ENCODE measurements around the gene ARID1A.
"Not testable (repeated sequence)": the region's sequence is repeated elsewhere in the genome, so short reads cannot be mapped to it uniquely, and the experiment has no call there.

ARID1A gene

DNA sequence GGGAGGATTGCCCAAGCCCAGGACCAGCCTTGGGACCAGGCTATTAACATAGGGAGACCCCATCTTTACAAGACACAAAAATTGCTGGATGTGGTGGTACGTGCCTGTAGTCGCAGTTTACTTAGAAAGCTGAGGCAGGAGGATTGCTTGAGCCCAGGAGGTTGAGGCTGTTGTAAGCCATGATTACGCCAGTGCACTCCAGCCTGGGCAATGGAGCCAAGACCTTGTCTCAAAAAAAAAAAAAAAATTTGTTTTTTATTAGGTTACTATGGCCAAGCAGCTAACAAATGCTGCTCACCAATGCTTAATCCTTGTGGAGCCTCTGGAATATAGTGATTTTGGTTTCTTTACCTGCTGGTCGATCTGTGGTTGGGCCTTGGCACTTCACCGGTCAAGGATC lies 8.8 kb downstream of the ARID1A start:
- FAIRE-seq (no peak), DNase-seq (ENCODE audit: insufficient read length, low spot score) (no peak)
- TF ChIP-seq POLR2A (IDR thresholded peaks at IDR 0.05; ENCODE audit: low read depth, low read length) = no peak

DNA sequence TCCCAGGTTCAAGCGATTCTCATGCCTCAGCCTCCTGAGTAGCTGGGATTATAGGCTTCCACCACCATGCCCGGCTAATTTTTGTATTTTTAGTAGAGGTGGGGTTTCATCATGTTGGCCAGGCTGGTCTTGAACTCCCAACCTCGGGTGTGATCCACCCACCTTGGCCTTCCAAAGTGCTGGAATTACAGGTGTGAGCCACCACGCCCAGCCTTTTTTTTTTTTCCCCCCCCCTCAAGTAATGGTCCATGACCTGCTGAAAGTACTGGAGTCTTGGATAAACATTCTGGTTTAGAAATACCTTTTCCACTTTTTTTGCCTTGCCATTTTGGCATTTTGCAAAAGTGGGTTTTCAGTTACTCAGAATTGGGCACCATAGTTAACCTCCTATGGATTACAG lies 9.4 kb downstream of the ARID1A start:
- DNase-seq (ENCODE audit: insufficient read length, low spot score); FAIRE-seq: not testable (repeated sequence)

GRCh38 chr1:26705788-26706311 lies 10.0 kb downstream of the ARID1A start:
- FAIRE-seq (peak; percentile 84), DNase-seq (ENCODE audit: insufficient read length, low spot score) (no peak)
- TF ChIP-seq POLR2A (IDR thresholded peaks at IDR 0.05; ENCODE audit: low read depth, low read length) = no peak

- DNase-seq (ENCODE audit: insufficient read length, low spot score) (no peak), FAIRE-seq (no peak)
These were observed 10.5 kb downstream of the ARID1A start for GRCh38 chr1:26706315-26706714.

GRCh38 chr1:26710811-26711210 lies 15.0 kb downstream of the ARID1A start:
- DNase-seq (ENCODE audit: insufficient read length, low spot score) = no peak
- no peak for TF ChIP-seq POLR2A (IDR thresholded peaks at IDR 0.05; ENCODE audit: low read depth, low read length)
- FAIRE-seq = no peak

More at GRCh38 chr1:26706315-26706714, 10.5 kb downstream of the ARID1A start:
- TF ChIP-seq POLR2A (IDR thresholded peaks at IDR 0.05; ENCODE audit: low read depth, low read length) = no peak

GRCh38 chr1:26711777-26712176 lies 16.0 kb downstream of the ARID1A start:
- no peak for TF ChIP-seq POLR2A (IDR thresholded peaks at IDR 0.05; ENCODE audit: low read depth, low read length)

DNA sequence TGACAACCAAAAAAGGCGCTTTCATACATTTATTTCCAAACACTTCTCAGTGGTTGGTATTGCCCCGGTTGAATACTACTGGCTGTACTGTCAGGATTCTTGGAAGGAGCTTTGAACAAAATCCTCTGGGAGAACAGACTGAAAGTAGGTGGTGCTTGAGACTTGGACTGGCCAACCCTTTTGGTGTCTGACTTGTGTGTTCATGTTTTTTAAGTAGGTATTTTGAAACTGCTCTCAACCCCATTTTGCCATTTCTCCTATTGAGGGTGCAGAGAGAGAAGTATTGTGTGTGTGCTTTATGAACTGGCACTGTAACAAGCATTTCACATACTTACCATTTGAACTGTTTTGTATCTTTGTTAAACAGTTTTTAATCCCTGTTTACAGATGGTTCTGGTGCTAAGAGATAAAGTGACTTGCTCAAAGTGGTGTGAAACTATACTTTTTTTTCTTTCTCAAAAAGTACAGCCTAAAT lies 21.2 kb downstream of the ARID1A start:
- no peak for TF ChIP-seq POLR2A (IDR thresholded peaks at IDR 0.05; ENCODE audit: low read depth, low read length)
- DNase-seq (ENCODE audit: insufficient read length, low spot score) (no peak), FAIRE-seq (no peak)

More at GRCh38 chr1:26711777-26712176, 16.0 kb downstream of the ARID1A start:
- no peak for DNase-seq (ENCODE audit: insufficient read length, low spot score)
- FAIRE-seq = no peak

- no peak for TF ChIP-seq POLR2A (IDR thresholded peaks at IDR 0.05; ENCODE audit: low read depth, low read length)
- FAIRE-seq (no peak), DNase-seq (ENCODE audit: insufficient read length, low spot score) (no peak)
These were observed 23.4 kb downstream of the ARID1A start for GRCh38 chr1:26719205-26719604.

- DNase-seq (ENCODE audit: insufficient read length, low spot score) = no peak
- TF ChIP-seq POLR2A (IDR thresholded peaks at IDR 0.05; ENCODE audit: low read depth, low read length) = no peak
- no peak for FAIRE-seq
These were observed 26.0 kb downstream of the ARID1A start for GRCh38 chr1:26721669-26722355.

DNA sequence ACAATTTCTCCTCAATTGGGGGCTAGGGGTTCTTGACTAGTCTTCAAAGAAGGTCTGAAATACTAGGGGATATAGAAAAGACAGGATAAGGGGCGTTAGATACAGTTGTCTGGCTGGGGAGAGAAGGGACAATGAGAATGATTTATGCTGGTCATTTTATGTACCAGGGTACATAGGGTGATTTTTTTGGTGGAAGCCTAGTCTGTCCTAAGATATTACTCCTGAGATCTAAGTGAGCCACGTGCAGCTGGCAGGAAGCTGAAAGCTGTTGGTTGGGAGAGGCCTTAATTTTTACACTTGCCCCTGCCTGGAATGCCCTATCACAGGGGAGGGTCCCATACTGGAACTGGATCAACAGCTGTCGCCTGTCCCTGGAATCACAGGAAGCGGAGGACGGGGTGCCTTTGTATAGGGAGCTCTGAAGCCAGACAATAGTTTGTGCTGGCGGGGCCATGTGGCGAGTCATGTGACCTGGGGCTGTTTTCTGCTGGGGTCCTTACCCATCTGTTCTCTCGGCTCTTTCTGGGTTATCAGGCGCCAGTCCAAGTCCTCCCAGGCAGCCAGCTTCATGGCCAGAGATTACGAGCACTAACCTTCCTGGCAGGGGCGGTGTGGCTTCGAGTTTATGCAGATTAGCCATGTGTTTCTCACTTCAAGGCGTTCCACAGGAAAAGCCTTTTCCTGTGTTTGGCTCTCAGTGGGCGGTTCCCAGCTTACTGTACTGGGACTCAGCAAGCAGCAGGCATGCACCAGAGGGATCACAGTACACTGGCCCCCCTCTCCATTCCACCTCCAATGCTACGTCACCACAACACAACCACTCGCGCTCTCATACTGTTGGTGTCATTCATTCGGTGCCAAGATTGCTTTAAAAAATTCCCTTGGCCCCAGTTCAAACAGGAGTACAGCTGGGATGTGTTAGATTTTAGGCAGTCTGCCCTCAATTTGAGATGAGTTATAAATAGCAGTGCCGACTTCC lies 27.5 kb downstream of the ARID1A start:
- peak; percentile 91 for FAIRE-seq
- peak; percentile 47 for DNase-seq (ENCODE audit: insufficient read length, low spot score)
- TF ChIP-seq POLR2A (IDR thresholded peaks at IDR 0.05; ENCODE audit: low read depth, low read length) = no peak

GRCh38 chr1:26724118-26724517 lies 28.3 kb downstream of the ARID1A start:
- no peak for TF ChIP-seq POLR2A (IDR thresholded peaks at IDR 0.05; ENCODE audit: low read depth, low read length)
- DNase-seq (ENCODE audit: insufficient read length, low spot score) (no peak), FAIRE-seq (no peak)

GRCh38 chr1:26724926-26725325 lies 29.1 kb downstream of the ARID1A start:
- no peak for FAIRE-seq
- no peak for DNase-seq (ENCODE audit: insufficient read length, low spot score)
- TF ChIP-seq POLR2A (IDR thresholded peaks at IDR 0.05; ENCODE audit: low read depth, low read length) = no peak

DNA sequence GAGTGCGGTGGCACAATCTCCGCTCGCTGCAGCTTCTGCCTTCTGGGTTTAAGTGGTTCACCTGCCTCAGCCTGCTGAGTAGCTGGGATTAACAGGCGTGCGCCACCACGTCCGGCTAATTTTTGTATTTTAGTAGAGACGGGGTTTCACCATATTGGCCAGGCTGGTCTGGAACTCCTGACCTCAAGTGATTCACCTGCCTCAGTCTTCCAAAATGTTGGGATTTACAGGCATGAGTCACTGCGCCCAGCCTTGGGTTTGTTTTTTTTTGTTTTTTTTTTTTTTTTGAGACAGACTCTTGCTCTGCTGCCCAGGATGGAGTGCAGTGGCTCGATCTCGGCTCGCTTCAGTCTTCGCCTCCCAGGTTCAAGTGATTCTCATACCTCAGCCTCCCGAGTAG lies 30.1 kb downstream of the ARID1A start:
- FAIRE-seq; DNase-seq (ENCODE audit: insufficient read length, low spot score): not testable (repeated sequence)

DNA sequence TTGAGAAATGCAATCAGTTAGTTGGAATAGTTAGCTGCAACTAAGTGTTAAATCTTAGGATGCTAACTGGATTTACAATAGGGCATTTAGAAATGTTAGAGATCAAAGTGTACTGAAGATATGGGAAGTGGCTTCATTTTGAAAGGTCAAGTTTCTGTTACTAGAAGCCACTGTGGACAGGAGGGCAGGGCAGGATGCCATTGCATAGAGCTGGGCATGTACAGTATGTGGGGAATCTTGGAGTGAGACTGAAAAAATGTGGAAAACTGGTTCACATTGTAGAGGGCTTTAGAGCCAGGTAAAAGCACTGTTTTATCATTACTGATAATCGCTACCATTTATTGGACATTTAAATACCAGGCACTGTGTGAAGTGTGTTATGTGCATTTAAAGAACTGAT lies 31.0 kb downstream of the ARID1A start:
- TF ChIP-seq POLR2A (IDR thresholded peaks at IDR 0.05; ENCODE audit: low read depth, low read length) = no peak
- DNase-seq (ENCODE audit: insufficient read length, low spot score) (no peak), FAIRE-seq (no peak)

All from H54 (cell line).